ENCODE results near the gene SERINC3.
"Not testable (repeated sequence)": the region's sequence is repeated elsewhere in the genome, so short reads cannot be mapped to it uniquely, and the experiment has no call there.

SERINC3 gene

DNA sequence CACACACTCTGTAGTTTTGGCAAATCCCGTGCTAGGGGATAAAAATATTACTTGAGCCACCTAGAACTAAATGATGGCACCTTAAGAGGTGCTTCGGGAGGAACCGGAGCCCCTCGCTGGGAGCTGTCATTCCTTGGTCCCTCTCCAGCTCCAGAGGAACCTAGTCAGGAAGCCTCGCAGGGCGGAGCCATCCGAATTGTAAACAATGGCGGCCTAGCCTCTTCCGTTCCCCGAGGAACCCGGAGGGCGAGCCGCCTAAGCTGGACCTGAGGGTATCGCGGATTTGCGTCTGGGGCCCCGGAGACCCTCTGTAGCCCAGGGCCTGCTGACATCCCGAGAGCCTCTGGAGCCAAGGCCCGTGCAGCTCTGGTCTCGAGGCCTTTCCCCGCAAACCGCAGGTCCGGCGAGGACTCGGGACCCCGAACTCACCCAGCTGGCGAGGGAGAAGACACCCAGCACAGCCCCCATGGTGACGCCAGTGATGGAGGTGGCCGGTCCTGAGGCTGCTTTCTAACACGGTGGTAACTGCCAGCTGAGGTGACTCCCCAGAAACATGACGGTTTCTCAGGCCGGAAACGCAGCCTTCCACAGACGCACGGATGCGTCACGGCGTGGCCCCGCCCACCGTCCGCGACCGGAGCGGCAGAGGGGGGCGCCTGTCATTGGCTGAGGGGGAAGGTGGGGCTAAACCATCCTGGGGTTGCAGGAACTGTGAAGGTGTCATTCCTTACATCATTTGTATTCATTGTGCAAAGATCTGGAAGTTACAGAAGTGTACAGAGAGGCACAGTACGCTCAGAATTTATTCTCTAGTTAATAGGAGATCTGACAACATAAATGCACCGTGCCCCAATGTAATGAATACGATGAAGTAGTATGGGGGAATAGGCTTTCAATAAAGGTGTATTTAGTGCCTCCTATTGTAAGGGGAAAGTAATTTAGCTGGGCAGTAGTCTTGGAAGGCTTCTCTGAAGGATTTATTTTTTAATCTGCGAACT is at the start of gene SERINC3:
TSS of gene SERINC3 (minus strand) at position 587 of the 998 bp plus-strand sequence. CDS start at position 468, 119 bp downstream.
- peak; percentile 97 for DNase-seq (ENCODE audit: low spot score)

DNA sequence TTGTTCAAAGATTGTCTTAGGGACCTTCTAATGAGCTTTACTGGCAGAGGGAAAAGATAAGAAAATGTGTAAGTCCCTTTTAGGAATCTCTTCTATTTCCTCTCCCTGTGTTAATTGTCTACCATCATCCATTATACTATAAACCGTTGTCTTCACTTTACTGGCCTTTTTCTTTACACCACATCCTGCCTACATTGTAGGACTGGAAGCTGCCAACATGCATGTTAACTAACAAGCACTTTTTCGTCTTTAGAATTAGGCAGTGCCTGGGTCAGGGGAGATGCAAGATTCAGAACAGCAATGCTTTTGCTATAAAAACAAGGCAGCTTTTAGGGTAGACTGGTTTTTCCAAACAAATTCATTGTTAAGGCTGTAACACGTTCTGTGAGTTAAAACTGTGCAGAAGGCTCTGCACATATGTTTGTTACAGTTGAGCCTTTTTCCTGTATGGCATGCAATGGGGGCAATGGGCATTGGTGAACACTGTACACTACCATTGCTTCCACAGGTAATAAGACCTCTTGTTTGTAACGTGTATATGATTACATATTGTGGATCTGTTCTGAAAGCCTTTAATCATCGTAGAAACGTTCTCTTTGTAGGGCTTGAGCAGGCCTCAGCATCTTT is 49.6 kb upstream of the SERINC3 start:
- DNase-seq (ENCODE audit: low spot score) = no peak

DNA sequence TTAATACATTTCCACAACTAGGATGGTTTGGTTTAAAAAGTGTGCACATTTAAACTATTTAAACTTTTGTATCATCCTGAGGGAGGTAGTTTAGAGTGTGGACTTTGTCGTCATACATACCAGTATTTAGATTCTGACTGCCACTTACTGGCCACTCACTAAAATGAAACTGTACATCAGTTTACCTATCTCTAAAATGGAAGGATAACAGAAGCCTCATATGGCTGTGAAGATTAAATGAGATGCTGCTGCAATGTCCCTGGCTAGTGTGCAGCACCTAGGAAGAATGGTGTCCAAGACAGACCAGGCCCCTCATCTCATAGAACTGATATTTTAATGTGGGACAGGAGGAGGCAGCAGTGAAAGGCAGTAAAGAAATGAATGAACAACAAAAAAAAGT is 48.5 kb upstream of the SERINC3 start:
- DNase-seq (ENCODE audit: low spot score) = no peak

DNA sequence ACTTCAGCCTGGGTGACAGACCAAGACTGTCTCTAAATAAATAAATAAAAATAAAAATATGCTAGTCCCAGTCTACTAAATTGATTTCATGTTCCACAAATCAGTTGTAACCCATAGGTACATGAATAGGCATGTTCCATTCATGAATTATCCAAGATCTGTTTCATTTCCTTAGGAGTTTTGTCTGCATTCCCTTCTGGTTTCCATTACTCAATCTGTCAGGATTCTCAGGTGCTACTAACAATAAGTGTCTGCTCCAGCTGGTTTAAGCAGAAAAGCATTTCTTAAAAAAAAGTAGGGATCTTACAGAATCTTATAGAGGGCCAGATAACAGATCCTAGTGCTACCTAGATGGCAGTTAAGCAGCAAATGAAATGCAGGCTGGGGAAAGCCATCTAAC is 44.9 kb upstream of the SERINC3 start:
- DNase-seq (ENCODE audit: low spot score) = no peak

DNA sequence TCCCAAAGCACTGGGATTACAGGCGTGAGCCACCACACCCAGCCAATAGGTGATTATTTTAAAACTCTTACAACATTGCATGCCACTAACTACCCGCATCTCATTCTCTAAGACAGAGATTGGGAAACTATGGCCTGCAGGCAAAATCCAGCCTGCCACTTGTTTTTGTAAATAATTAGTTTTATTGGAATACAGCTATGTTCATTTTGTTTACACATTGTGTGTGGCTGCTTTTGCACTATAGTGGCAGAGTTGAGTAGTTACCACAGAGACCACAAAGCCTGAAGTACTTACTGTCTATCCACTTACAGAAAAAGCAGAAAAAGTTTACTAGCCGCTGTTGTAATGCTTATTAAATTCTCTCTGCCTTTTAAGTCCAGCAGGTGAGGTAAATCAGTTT is 44.1 kb upstream of the SERINC3 start:
- no peak for DNase-seq (ENCODE audit: low spot score)

DNA sequence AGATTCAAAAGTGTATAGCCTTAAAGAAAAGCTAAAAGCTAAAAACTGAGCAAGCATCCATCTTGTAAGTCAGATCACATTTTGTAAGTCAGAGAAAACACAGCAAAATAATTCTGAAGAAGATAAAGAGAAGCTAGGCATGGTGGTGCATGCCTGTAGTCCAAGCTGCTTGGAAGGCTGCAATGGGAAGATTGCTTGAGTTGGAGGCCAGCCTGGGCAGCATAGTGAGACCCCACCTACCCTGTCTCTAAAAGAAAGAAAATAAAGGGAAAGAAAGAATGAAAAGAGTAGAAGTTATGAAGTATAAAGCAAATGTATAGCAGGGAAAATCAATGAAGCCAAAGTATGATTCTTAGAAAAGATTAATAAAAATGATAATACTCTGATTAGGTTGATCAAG is 40.0 kb upstream of the SERINC3 start:
- no peak for DNase-seq (ENCODE audit: low spot score)

DNA sequence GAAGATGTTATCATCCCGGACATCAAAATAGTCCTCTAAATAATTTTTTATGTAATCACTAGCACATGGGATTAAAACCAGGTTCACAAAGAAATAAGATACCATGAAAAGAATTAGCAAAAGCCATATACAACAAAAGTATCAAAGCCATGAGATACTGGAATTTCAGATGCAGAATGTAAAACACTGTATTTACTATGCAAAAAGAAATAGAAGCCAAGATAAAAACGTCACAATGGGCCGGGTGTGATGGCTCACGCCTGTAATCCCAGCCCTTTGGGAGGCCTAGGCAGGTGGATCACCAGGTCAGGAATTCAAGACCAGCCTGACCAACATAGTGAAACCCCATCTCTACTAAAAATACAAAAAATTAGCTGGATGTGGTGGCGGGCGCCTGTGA is 38.9 kb upstream of the SERINC3 start:
- not testable (repeated sequence) for DNase-seq (ENCODE audit: low spot score)

DNA sequence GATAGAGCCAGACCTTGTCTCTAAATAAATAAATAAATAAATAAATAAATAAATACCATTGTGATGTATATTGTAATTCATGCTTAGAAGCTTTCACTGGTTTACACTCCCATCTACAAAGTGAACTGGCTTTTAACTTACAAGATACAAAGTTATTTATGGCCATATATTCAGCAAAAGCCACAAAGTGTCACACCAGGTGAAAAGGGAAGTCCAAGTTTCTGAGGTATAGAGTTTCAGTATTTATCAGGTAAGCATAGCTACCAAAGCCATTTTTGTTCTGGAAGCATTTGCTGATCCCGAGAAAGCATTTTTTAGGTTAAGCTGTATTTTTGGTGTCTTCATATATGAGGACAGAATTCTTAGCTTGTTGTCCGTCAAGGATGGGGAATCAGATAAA is 38.4 kb upstream of the SERINC3 start:
- no peak for DNase-seq (ENCODE audit: low spot score)

DNA sequence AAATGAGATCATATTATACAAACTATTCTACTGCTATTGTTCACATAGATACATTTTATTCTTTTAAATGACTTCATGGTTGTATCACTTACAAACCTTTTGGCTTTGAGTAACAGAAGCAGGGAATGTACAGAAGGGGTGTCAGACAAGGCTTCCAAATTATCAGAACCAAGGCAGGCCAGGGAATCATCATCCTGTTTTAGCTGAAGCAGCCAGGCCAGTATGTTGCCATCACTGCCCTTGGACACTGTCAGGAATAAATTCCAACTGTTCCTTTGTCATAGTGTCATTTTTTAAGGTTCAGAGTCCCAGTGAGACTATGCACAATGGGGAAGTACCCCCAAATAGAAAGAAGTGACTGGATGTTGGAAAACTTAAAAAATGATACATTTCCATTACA is 37.4 kb upstream of the SERINC3 start:
- no peak for DNase-seq (ENCODE audit: low spot score)

DNA sequence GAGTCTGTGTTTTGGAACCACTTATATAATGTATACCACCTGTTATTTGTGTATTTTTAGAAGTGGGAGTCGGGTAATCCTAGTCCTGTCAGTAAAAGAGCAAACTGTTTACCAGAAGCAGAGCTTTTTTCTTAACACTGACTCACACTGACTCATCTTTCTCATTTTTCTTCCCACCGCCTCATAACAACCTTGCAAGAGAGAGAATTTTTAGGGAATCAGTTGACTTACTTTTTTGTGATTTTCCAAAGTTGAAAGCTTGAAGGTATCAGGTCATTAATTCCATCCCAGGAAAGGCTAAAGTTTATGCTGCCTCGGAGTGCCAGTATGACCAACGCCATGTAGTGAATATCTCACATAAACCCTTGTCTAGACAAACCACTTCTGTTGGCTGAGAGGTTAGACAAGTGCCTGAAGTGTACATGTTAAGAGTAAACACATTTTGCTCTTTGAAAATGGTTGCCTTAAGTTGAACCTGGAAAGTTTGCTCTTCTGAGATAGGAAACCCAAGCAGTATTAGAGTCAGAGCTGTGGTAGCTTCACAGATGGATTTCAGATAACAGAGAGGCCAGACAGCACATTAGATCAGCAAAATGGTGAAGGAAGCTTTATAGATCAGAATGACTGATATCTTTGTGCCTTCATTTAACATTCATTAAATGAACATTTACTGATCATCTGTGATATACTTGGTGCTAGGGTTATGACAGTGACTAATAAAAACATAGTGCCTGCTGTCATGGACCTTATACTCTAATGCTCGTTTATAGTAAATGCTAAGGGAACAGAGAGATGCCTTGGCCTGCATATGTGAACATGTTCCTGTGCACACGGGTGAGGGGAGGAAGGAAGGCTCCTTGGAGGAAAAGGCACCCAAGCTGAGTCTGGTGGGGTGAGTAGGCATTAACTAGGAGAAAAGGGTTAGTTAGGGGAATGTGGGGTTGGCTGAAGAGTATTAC is 31.4 kb upstream of the SERINC3 start:
- DNase-seq (ENCODE audit: low spot score) = peak; percentile 66

DNA sequence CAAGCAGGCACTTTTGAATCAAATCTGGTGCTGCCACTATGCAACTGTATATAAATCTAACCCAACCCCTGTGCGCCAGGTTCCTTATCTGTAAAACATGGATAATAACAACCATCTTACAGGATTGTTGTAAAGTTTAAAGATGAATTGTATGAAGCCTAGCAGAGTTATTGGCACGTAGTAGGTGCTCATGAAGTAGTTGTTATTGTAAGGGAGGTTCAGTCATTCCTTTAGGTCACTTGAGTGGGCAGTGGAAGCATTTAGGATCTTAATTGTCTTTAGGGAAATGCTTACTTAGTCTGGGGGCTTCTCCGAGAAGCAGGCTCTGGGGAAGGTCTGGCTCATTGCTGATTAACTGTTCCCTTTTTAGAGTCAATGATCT is 30.7 kb upstream of the SERINC3 start:
- no peak for DNase-seq (ENCODE audit: low spot score)

DNA sequence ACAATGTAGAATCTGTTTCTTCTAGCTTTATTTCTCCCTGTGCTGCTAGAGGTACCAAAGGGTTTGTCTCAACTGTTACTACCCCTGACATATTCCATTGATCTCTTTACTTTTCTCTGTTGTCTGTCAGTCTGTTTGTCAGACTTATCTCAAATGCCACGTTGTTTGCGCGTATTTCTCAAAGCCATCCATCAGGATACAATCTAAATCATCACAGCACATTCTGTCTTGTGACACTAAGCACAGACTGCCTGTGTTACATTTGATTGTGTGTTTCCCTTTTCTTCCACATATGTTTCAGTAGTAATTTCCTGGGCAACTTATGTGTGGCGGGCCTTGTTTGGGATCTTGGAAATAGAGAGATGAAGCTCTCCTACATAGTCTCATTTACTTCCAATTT is 30.2 kb upstream of the SERINC3 start:
- no peak for DNase-seq (ENCODE audit: low spot score)

DNA sequence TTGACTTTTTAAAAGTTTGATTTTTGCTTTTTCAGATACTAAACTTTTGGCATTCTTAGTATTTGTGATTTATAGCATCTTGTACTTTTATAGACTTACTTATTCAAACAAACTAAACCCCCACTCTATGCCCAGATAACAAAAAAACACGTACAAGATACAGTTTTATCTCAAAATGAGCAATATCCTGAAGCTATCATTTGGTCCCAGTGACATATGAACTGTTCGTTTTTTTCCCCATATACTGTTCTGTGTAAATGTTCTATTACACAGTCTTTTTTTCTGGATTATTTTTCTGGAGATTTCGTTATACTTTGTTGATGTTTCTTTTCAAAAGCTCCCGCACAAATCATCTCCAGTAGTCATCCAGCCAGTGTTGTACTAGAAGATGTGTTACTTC is 27.3 kb upstream of the SERINC3 start:
- DNase-seq (ENCODE audit: low spot score) = no peak

DNA sequence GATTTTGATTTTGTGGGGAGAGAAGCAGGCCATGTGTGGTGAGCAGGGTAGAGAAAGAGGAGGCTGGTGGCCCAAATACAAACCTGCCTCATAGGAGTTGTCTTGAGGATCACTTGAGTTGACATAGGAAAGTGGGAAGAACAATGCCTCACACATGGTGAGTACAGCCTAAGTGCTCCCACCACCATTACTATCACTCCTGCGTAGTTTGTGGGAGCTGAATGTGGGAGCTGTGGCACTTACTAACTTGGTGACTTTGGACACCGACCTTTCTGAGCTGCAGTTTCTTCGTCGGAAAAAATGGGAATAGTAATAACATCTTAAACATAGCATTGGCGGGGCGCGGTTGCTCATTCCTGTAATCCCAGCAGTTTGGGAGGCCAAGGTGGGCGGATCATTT is 25.5 kb upstream of the SERINC3 start:
- no peak for DNase-seq (ENCODE audit: low spot score)

DNA sequence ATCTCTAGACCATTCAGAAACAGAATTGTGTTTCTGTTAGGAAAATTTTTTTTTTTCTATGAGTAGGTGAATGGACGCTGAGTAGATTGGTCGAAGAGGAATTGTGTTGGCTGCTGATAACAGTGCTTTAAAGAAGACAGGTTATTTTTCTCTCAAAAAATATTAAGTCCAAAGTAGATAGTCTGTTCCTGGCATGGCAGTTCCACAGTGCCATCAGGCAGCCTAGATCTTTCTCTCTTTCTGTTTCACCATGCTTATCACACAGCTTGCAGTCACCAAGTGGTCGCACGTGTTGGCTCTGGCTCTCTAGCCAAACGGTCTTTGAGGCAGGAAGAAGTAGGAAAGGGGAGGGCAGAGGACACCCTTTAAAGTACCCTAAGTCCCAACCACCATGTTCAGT is 22.4 kb upstream of the SERINC3 start:
- DNase-seq (ENCODE audit: low spot score) = no peak

DNA sequence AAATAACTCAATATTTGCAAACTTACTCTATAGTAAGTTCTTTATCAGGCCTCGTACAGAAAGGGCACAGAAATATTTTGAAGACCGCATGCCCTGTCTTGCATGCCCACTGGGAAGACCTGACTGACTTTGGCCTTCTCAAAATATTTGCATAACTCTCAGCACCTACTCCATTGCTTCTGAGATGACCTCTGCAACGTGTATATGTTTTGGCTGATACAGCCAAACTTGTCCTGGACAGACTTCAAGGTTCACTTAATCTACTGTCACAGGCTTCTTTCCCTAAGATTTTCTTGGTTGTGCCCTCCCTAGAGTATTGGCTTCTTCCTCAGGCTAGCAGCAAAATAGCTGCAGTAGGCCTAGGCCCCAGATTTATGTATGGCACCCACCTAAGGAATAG is 21.5 kb upstream of the SERINC3 start:
- DNase-seq (ENCODE audit: low spot score) = no peak

DNA sequence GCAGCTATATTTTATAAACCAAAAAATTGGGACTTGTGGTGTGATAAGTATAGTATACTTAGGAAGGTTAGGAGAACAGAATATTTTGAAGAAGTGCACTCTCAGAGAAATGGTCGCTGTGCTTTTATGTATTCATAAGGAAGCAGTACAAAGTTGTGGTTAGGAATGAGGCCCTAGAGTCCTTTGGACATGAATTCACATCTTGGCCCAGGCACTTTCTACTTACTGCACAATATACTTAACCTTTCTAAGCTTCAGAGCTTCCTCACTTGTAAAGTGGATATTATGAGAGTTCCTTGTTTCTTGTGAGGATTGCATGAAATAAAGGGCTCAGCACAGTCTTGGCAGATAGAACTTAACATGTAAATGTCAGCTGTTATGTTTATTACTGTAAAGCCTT is 21.0 kb upstream of the SERINC3 start:
- DNase-seq (ENCODE audit: low spot score) = no peak

DNA sequence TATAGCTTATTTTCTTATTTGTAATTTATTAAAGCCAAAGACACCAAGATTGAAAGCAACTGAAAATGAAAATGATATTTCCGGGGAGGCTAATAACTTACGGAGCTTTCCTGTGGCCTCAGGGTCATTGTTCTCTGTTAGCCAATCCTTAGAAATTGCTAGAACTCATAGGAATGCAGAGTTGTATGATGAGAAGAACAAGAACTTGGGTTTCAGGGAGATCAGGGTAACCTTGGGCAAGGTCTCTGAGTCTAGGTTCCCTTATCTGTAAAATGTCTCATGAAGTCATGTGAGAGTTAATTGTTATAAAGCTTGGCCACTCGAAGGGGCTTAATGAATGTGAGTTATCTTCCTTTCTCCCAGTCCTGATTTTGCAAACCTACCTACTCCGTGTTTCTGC is 20.1 kb upstream of the SERINC3 start:
- DNase-seq (ENCODE audit: low spot score) = no peak

DNA sequence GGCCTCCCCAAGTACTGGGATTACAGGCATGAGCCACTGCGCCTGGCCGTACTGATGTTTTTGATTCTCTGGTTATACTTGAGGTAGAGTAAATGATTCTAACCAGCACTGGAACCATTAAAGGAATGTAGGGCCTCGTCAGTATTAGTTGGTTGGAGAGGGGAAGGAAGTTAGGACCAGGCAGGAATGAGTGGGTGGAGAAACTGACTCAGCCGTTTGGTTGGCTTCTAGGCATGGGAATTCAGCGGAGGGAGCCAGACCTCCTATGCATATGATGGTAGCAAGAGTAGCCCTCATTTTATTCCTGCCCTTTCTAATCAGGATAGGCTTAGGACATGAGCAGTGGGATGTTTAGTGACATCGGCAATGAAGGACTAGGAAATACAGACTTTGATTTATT is 19.0 kb upstream of the SERINC3 start:
- peak; percentile 52 for DNase-seq (ENCODE audit: low spot score)

DNA sequence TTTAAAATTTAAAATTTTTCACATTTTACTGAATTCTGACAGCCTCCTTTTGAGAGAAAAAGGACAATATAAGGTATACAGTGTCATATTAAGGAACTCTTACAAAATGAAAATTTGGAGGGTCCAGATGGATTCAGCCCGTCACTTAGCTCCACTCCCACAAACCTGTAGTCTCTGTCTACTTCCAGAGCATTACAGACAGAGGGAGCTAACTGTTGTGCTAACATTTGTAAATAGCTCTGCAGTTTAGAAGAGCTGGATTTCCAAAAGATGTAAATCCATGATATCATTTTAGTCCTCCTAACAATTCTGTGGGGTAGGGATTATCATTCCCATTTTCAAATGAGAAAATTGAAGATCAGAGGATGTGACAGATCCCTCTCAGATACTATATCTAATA is 16.1 kb upstream of the SERINC3 start:
- DNase-seq (ENCODE audit: low spot score) = no peak

DNA sequence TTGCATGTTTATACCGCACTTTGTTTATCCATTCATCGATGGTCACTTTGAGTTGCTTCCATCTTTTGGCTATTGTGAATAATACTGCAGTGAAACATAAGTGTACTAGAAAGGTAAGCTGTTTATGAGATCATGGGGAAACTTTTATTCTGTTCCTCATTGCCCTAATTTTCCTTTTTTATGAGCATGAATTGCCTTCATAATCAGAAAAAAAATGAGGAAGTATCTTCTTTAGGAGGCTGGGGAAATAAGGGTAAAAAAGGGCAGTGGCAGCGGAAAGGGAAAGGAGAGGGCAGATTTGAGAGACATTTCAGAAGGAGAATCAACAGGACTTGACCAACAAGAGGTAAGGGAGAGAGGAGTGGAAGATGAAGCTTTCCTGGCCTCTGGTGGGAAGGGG is 14.3 kb upstream of the SERINC3 start:
- no peak for DNase-seq (ENCODE audit: low spot score)

DNA sequence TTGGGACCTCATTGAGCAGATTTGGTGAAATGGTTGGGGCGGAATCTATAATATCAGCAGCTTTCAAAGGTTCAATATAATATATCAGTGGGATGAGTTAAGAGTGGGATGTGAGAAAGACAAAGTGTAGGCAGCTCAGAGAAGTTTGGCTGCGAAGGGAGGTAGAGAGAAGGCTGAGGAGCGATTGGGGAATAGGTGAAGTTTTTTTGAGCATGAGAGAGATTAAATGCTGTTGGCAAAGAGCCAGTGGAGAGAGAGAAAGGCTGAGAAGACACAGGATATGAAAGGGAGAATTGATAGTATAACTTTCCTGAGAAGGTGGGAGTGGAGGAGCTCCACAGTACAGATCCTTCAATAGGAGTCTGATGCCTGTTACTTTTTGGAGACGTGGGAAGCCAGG is 12.1 kb upstream of the SERINC3 start:
- DNase-seq (ENCODE audit: low spot score) = no peak

DNA sequence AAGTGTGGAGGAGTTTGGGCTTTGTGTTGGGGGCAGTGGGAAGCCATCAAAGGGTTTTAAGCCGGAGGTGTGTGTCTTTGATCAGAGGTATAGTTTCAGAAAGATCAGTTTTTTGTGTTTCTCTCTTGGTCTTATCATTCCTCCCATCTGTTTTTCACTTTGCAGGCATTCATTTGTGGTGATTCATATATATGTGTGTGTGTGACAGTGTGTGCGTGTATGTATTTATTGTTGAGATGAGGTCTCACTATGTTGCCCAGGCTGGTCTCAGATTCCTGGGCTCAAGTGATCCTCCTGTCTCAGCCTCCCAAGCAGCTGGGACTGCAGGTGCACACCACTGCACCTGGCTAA is 11.1 kb upstream of the SERINC3 start:
- DNase-seq (ENCODE audit: low spot score) = no peak

Measured in GM03348 (cell line).